Mesothelial cell of epicardium (in vitro differentiated cells): ENCODE measurements around the gene OR2T3. TPM values are rescaled to one million over a fixed set of nuclear protein-coding genes. Genes with fewer than 3 reads are reported as not detected.
"Not testable (repeated sequence)": the region's sequence is repeated elsewhere in the genome, so short reads cannot be mapped to it uniquely, and the experiment has no call there.

Experiments used
- DNase-seq, 2 experiments: peaks; one replicate each; pipeline ENCODE4 v3.0.0; 2021; ENCODE audit warnings: low spot score in 2 of 2; ENCODE audit not compliant: unreplicated experiment in 2 of 2
- H3K27ac Mint-ChIP-seq: 2 replicates; pipeline ENCODE4 v1.8.0; 2021; ENCODE audit warnings: mixed read lengths
- H3K27me3 Mint-ChIP-seq: 2 replicates; pipeline ENCODE4 v1.8.0; 2021; ENCODE audit warnings: low read depth, mixed read lengths
- H3K36me3 Mint-ChIP-seq: 2 replicates; pipeline ENCODE4 v1.8.0; 2021; ENCODE audit warnings: mixed read lengths
- H3K4me1 Mint-ChIP-seq: 2 replicates; pipeline ENCODE4 v1.8.0; 2021; ENCODE audit warnings: mixed read lengths
- H3K4me3 Mint-ChIP-seq: 2 replicates; pipeline ENCODE4 v1.8.0; 2021; ENCODE audit warnings: mild to moderate bottlenecking, moderate library complexity, mixed read lengths
- H3K9me3 Mint-ChIP-seq: 2 replicates; pipeline ENCODE4 v1.8.0; 2021; ENCODE audit warnings: mixed read lengths
- total RNA-seq: library from RNA; stranded (reverse); gene quantifications from 3 replicates; pipeline ENCODE4 v1.2.1, GENCODE V29; 2021
- TF ChIP-seq, protein P1 (sequence below): fragments of 200-600 bp; sonication (generic); IDR thresholded peaks from one replicate; pipeline ENCODE4 v1.5.0; 2021; ENCODE audit warnings: antibody characterized with exemption; ENCODE audit not compliant: unreplicated experiment

OR2T3 gene
- total RNA-seq, 1 donor from 2014 or later = not detected

GRCh38 chr1:248496661-248497060 is 23.5 kb downstream of the OR2T3 start:
- not testable (repeated sequence) for H3K27me3 Mint-ChIP-seq, H3K4me3 Mint-ChIP-seq, H3K36me3 Mint-ChIP-seq, H3K4me1 Mint-ChIP-seq, H3K27ac Mint-ChIP-seq, DNase-seq
- peaks cover 11% of the 10 kb centered on the region for H3K9me3 Mint-ChIP-seq

- peaks cover 11% of the 10 kb centered on the region for H3K9me3 Mint-ChIP-seq
- H3K4me1 Mint-ChIP-seq, H3K27ac Mint-ChIP-seq: not testable (repeated sequence)
Observed at GRCh38 chr1:248500305-248501035, 27.3 kb downstream of the OR2T3 start.

DNA sequence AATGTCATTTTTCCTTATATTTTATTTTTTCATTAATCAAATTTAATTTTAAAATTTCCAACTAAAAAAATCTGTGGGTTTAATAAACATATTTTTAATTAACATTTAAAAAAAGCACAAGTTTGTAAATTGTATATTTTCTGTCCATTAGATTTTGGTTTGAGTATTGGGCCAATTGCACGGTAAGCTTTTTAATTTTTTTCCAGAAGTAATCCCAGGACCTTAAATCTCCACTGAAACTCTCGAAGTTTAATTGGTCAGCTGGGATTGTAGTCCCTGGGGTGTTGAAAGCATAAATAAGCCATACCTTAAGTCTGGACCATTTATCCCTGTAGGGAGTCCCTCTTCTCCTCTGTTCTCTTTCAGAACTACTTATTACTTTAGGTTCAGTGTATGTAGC is 34.6 kb downstream of the OR2T3 start, which contains the start of gene OR2G6:
TSS of gene OR2G6 (plus strand) at position 301 of the 400 bp plus-strand sequence. CDS start 13,574 bp downstream, outside the sequence.
- H3K4me1 Mint-ChIP-seq, H3K4me3 Mint-ChIP-seq, H3K9me3 Mint-ChIP-seq, H3K27ac Mint-ChIP-seq, H3K27me3 Mint-ChIP-seq, H3K36me3 Mint-ChIP-seq, DNase-seq: not testable (repeated sequence)

More at GRCh38 chr1:248500305-248501035, 27.3 kb downstream of the OR2T3 start:
- not testable (repeated sequence) for DNase-seq, H3K27me3 Mint-ChIP-seq, H3K4me3 Mint-ChIP-seq, H3K36me3 Mint-ChIP-seq

DNA sequence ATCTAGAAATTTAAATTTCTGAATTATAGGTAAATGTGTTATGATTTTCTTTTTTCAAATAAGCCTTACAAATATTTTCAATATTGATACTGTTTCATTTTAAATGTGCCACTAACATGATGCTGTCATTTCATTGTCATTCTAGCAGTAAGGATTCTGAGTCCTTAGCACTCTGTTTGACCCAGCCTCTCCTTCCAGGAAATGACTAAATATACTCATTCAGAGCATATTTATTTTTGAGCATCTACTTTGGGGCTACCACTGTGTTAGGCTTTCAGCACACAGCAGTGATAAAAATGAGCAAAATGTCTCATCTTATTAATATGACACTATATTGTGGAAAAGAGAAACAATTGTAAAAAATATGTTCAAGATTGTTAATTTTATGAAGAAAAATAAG is 37.1 kb downstream of the OR2T3 start:
- not testable (repeated sequence) for H3K9me3 Mint-ChIP-seq, DNase-seq, H3K36me3 Mint-ChIP-seq, H3K4me1 Mint-ChIP-seq, H3K4me3 Mint-ChIP-seq, H3K27ac Mint-ChIP-seq, H3K27me3 Mint-ChIP-seq

- no peaks in the 10 kb centered on the region for H3K4me1 Mint-ChIP-seq
- no peak for DNase-seq
- H3K9me3 Mint-ChIP-seq = peaks cover 54% of the 10 kb centered on the region
- no peaks in the 10 kb centered on the region for H3K27me3 Mint-ChIP-seq
- no peak overlapping the region for H3K4me3 Mint-ChIP-seq
- TF ChIP-seq, protein P1, sequence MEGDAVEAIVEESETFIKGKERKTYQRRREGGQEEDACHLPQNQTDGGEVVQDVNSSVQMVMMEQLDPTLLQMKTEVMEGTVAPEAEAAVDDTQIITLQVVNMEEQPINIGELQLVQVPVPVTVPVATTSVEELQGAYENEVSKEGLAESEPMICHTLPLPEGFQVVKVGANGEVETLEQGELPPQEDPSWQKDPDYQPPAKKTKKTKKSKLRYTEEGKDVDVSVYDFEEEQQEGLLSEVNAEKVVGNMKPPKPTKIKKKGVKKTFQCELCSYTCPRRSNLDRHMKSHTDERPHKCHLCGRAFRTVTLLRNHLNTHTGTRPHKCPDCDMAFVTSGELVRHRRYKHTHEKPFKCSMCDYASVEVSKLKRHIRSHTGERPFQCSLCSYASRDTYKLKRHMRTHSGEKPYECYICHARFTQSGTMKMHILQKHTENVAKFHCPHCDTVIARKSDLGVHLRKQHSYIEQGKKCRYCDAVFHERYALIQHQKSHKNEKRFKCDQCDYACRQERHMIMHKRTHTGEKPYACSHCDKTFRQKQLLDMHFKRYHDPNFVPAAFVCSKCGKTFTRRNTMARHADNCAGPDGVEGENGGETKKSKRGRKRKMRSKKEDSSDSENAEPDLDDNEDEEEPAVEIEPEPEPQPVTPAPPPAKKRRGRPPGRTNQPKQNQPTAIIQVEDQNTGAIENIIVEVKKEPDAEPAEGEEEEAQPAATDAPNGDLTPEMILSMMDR = no peak
- no peaks in the 10 kb centered on the region for H3K36me3 Mint-ChIP-seq
- no peak overlapping the region for H3K27ac Mint-ChIP-seq
Observed at GRCh38 chr1:248521856-248522255, 48.7 kb downstream of the OR2T3 start.

Other genes with a start within 250 kb of the OR2T3 start
- not detected in 3 replicates for gene OR2M4, start 241.9 kb upstream of the OR2T3 start, total RNA-seq
- gene OR2T33, start 195.4 kb upstream of the OR2T3 start, total RNA-seq = not detected in 3 replicates
- not detected in 3 replicates for gene OR2T12, start 169.9 kb upstream of the OR2T3 start, total RNA-seq
- not detected in 3 replicates for gene OR2M7, start 148.8 kb upstream of the OR2T3 start, total RNA-seq
- not detected in 3 replicates for gene OR14C36, start 124.6 kb upstream of the OR2T3 start, total RNA-seq
- gene OR2T4, start 111.7 kb upstream of the OR2T3 start, total RNA-seq = not detected in 3 replicates
- gene OR2T6, start 97.6 kb upstream of the OR2T3 start, total RNA-seq = not detected in 3 replicates
- gene OR2T1, start 70.3 kb upstream of the OR2T3 start, total RNA-seq = not detected in 3 replicates
- gene OR2T2, start 27.7 kb upstream of the OR2T3 start, total RNA-seq = not detected in 3 replicates
- not detected in 3 replicates for gene OR2T5, start 15.2 kb downstream of the OR2T3 start, total RNA-seq
- 0.04 TPM in 1 of 3 replicates, not detected in the others for gene OR2G6, start 34.7 kb downstream of the OR2T3 start, total RNA-seq
- not detected in 3 replicates for gene OR2T29, start 89.4 kb downstream of the OR2T3 start, total RNA-seq
- not detected in 3 replicates for gene OR2T34, start 101.4 kb downstream of the OR2T3 start, total RNA-seq
- gene OR2T10, start 124.3 kb downstream of the OR2T3 start, total RNA-seq = not detected in 3 replicates
- gene OR2T11, start 161.7 kb downstream of the OR2T3 start, total RNA-seq = not detected in 3 replicates
- not detected in 3 replicates for gene OR2T35, start 171.9 kb downstream of the OR2T3 start, total RNA-seq
- not detected in 3 replicates for gene OR2T27, start 182.2 kb downstream of the OR2T3 start, total RNA-seq
- gene OR14I1, start 229.4 kb downstream of the OR2T3 start, total RNA-seq = not detected in 3 replicates